HepG2 (cell line): ENCODE results near the gene C20orf144. TPM values are rescaled to one million over a fixed set of nuclear protein-coding genes. Genes with fewer than 3 reads are reported as not detected.

Source experiments
- ATAC-seq: fragments of 200-7000 bp; cut with Tn5 transposase; 3 replicates; pipeline ENCODE4 v1.9.1; 2020; ENCODE audit warnings: mild to moderate bottlenecking, moderate library complexity
- BruUV-seq: library from RNA; stranded (reverse); fragments of 400-500 nt; replicated peaks from 2 replicates; lab custom pipeline; 2021; lab: Mats Ljungman, UMichigan
- CTCF ChIA-PET: fragments of 300-600 bp; formaldehyde crosslinking; extraction: SDS; loops from one replicate; lab custom pipeline; 2021; ENCODE audit warnings: low total read pairs, inconsistent platforms, low intra/inter-chr PET ratio; lab: Yijun Ruan, JAX
- POLR2A ChIA-PET: fragments of 350-600 bp; sonication (Branson Sonifier 250); formaldehyde crosslinking; loops from one replicate; lab custom pipeline; 2020; ENCODE audit warnings: antibody characterized with exemption, inconsistent platforms; lab: Yijun Ruan, JAX
- DNase-seq: peaks from one replicate; pipeline ENCODE4 v3.0.0-alpha.2; 2015; ENCODE audit warnings: low spot score
- FAIRE-seq: peaks from 3 replicates; lab custom pipeline; 2011; peaks lifted over from hg19 to GRCh38; lab: Jason Lieb, UNC
- H2AFZ ChIP-seq: one replicate; pipeline ENCODE4 v1.6.1; 2011; ENCODE audit warnings: low read length, inconsistent platforms
- H3K27ac ChIP-seq: fragments of 300-600 bp; 3 replicates; pipeline ENCODE4 v1.8.0; 2011; ENCODE audit warnings: mixed run types, mild to moderate bottlenecking, mixed read lengths, low read length, inconsistent platforms; ENCODE audit not compliant: insufficient read depth; ENCODE audit errors: extremely low read length
- H3K27me3 ChIP-seq, 2 experiments: fragments of 200-600 bp in 1 of 2; 2 replicates in 1 of 2; 3 replicates in 1 of 2; pipeline versions ENCODE4 v1.6.0 to v1.8.0; 2011; ENCODE audit warnings: low read length in 2 of 2, mild to moderate bottlenecking in 2 of 2, moderate library complexity in 2 of 2, inconsistent platforms in 1 of 2; ENCODE audit not compliant: insufficient read depth in 2 of 2, control insufficient read depth in 1 of 2
- H3K36me3 ChIP-seq, 2 experiments: fragments of 200-600 bp in 1 of 2; replicated peaks in 1 of 2; 2 replicates in 1 of 2; 3 replicates in 1 of 2; pipeline versions ENCODE4 v1.5.1 to v1.8.0; 2011; ENCODE audit warnings: low read length in 2 of 2, inconsistent platforms in 1 of 2; ENCODE audit not compliant: insufficient read depth in 2 of 2, control insufficient read depth in 1 of 2
- H3K4me1 ChIP-seq: 2 replicates; pipeline ENCODE4 v1.5.1; 2012; ENCODE audit warnings: low read length, inconsistent platforms; ENCODE audit not compliant: insufficient read depth
- H3K4me2 ChIP-seq: 2 replicates; pipeline ENCODE4 v1.6.0; 2011; ENCODE audit warnings: low read depth, low read length, inconsistent platforms
- H3K4me3 ChIP-seq, 3 experiments: fragments of 200-600 bp in 1 of 3; sonication (generic), shearing (Covaris generic) in 1 of 3; replicated peaks in 1 of 3; 2 replicates each; pipeline ENCODE4 v1.5.1; 2011 to 2016; ENCODE audit warnings: low read length in 3 of 3, inconsistent platforms in 2 of 3, low read depth in 2 of 3, mild to moderate bottlenecking in 2 of 3, control low read depth in 1 of 3, mixed read lengths in 1 of 3; ENCODE audit not compliant: insufficient read depth in 1 of 3
- H3K79me2 ChIP-seq: one replicate; pipeline ENCODE4 v1.6.1; 2011; ENCODE audit warnings: low read length, inconsistent platforms; ENCODE audit not compliant: insufficient read depth
- H3K9ac ChIP-seq: 2 replicates; pipeline ENCODE4 v1.6.0; 2011; ENCODE audit warnings: mild to moderate bottlenecking, low read depth, low read length, inconsistent platforms; ENCODE audit not compliant: insufficient read depth
- H3K9me3 ChIP-seq: 2 replicates; pipeline ENCODE4 v1.5.1; 2012; ENCODE audit warnings: mild to moderate bottlenecking, low read length
- H4K20me1 ChIP-seq: 2 replicates; pipeline ENCODE4 v1.6.0; 2011; ENCODE audit warnings: inconsistent platforms, mild to moderate bottlenecking, low read length, moderate library complexity; ENCODE audit not compliant: insufficient read depth
- BORCS8-MEF2B ChIP-seq: sonication (generic); formaldehyde crosslinking; IDR thresholded peaks from 2 replicates; pipeline ENCODE4 v1.8.0; 2022; ENCODE audit warnings: mild to moderate bottlenecking, missing genetic modification reagents
- CREM ChIP-seq, 2 experiments: sonication (generic) in 1 of 2; formaldehyde crosslinking in 1 of 2; IDR thresholded peaks; 2 replicates each; pipeline versions ENCODE4 v1.4.0 to v1.6.1; 2016 to 2020; ENCODE audit warnings: antibody characterized with exemption in 1 of 2, mild to moderate bottlenecking in 1 of 2, missing genetic modification reagents in 1 of 2
- E2F5 ChIP-seq: sonication (generic); formaldehyde crosslinking; conservative IDR thresholded peaks from 2 replicates; pipeline ENCODE4 v1.4.0; 2020; ENCODE audit warnings: missing genetic modification reagents
- ELF3 ChIP-seq: IDR thresholded peaks from 2 replicates; pipeline ENCODE4 v1.6.1; 2016; ENCODE audit warnings: missing genetic modification reagents, missing compliant biosample characterization
- ERF ChIP-seq: IDR thresholded peaks from 2 replicates; pipeline ENCODE4 v1.6.1; 2018; ENCODE audit warnings: missing biosample characterization, missing genetic modification reagents
- FOXK2 ChIP-seq: fragments of 450-650 bp; IDR thresholded peaks from 2 replicates; pipeline ENCODE4 v1.6.1; 2016
- HMGA1 ChIP-seq: sonication (generic); formaldehyde crosslinking; conservative IDR thresholded peaks from 2 replicates; pipeline ENCODE4 v1.4.0; 2020; ENCODE audit warnings: missing genetic modification reagents
- MIXL1 ChIP-seq: IDR thresholded peaks from 2 replicates; pipeline ENCODE4 v1.6.1; 2016
- NR2F2 ChIP-seq: IDR thresholded peaks from 2 replicates; pipeline ENCODE4 v1.6.1; 2012; ENCODE audit warnings: low read depth, inconsistent platforms, borderline replicate concordance
- TBX2 ChIP-seq: sonication (generic); formaldehyde crosslinking; IDR thresholded peaks from 2 replicates; pipeline ENCODE4 v1.5.0; 2020; ENCODE audit warnings: missing genetic modification reagents, mild to moderate bottlenecking, borderline replicate concordance
- ZBTB7A ChIP-seq: sonication (generic); formaldehyde crosslinking; IDR thresholded peaks from 2 replicates; pipeline ENCODE4 v1.8.0; 2022; ENCODE audit warnings: mild to moderate bottlenecking, missing genetic modification reagents
- ZIK1 ChIP-seq: sonication (generic); formaldehyde crosslinking; IDR thresholded peaks from 2 replicates; pipeline ENCODE4 v1.5.0; 2020; ENCODE audit warnings: mild to moderate bottlenecking, low read depth, missing genetic modification reagents, borderline replicate concordance
- ZNF275 ChIP-seq: sonication (generic); formaldehyde crosslinking; IDR thresholded peaks from 2 replicates; pipeline ENCODE4 v1.8.0; 2022; ENCODE audit warnings: missing genetic modification reagents, mild to moderate bottlenecking, inconsistent platforms, borderline replicate concordance
- ZNF614 ChIP-seq: IDR thresholded peaks from 2 replicates; pipeline ENCODE4 v1.6.1; 2018; ENCODE audit warnings: missing biosample characterization, missing genetic modification reagents, inconsistent platforms, borderline replicate concordance
- ZNF691 ChIP-seq: sonication (generic); formaldehyde crosslinking; IDR thresholded peaks from 2 replicates; pipeline ENCODE4 v1.4.0; 2020; ENCODE audit warnings: missing genetic modification reagents, low read depth, mild to moderate bottlenecking, borderline replicate concordance
- ZNF788 ChIP-seq: sonication (generic); formaldehyde crosslinking; IDR thresholded peaks from 2 replicates; pipeline ENCODE4 v1.5.0; 2020; ENCODE audit warnings: mild to moderate bottlenecking, missing genetic modification reagents, borderline replicate concordance
- WGBS: methylation state at CpG from one replicate; pipeline ENCODE4 v1.1.6; 2017; ENCODE audit warnings: low lambda C conversion rate; 5-methylcytosine and 5-hydroxymethylcytosine counted together
- in situ Hi-C: cut with HindIII; loops from 2 replicates; pipeline ENCODE4 v1.10.0; 2017; ENCODE audit warnings: low pct_unique_long_range_greater_than_20kb; ENCODE audit not compliant: extremely low pct_ligation_motif_present
- intact Hi-C: fragments of 100-400 bp; cut with micrococcal nuclease; formaldehyde crosslinking; loops from one replicate; pipeline ENCODE4 v1.10.0; 2022; ENCODE audit not compliant: unreplicated experiment
- polyA plus RNA-seq, 8 experiments: library from polyadenylated mRNA; depleted of rRNA in 3 of 8; stranded (reverse) in 7 of 8; unstranded in 1 of 8; fragments of >200 nt; fragmentation: Illumina TruSeq in 4 of 8; extraction: Trizol in 4 of 8; gene quantifications; 2 replicates each; pipeline versions ENCODE4 v1.2.1 to v1.2.3, GENCODE V29; 2011 to 2016; ENCODE audit warnings: low read depth in 4 of 8, missing spikeins in 1 of 8, mixed read lengths in 1 of 8; ENCODE audit not compliant: insufficient read depth in 1 of 8
- total RNA-seq, 5 experiments: library from RNA; depleted of rRNA; stranded (reverse); fragments of >200 nt; fragmentation: Illumina TruSeq; extraction: Trizol; gene quantifications; 2 replicates each; pipeline ENCODE4 v1.2.3, GENCODE V29; 2016; ENCODE audit warnings: low read depth in 1 of 5

C20orf144 gene
- total and polyA plus RNA-seq, 2 of the 13 experiments (the other 11 are each of a cell fraction or from before 2014, with no cell fraction given): 0.09 to 0.16 TPM

GRCh38 chr20:33701629-33702450 lies 39.7 kb downstream of the C20orf144 start:
- peak overlapping the region; percentile 4 for H2AFZ ChIP-seq
- H3K4me3 ChIP-seq: peak overlapping the region in 2 of 3 experiments; percentile 18 to 39; a peak in 1 of 6 replicates
- 32% methylated on average over 22 of the region's 27 CpGs for WGBS
- H3K4me2 ChIP-seq: peak overlapping the region; percentile 68
- no peaks in the 10 kb centered on the region for H3K36me3 ChIP-seq
- FAIRE-seq (peak; percentile 83), DNase-seq (peak; percentile 94), ATAC-seq (peak; percentile 84)
- no peaks in the 10 kb centered on the region for H3K27me3 ChIP-seq
- ChIA-PET CTCF (interaction anchor here (1.3 kb wide), 1 partner anchor 31 kb away, joined by 4 read pairs; no protein-coding TSS in a partner anchor), POLR2A (no interaction called here)
- no peaks in the 10 kb centered on the region for H4K20me1 ChIP-seq
- peak overlapping the region; percentile 31 for H3K9ac ChIP-seq
- H3K4me1 ChIP-seq: peaks cover 46% of the 10 kb centered on the region
- H3K79me2 ChIP-seq: no peaks in the 10 kb centered on the region
- peak overlapping the region; percentile 65 for H3K27ac ChIP-seq
- no TSS peak for BruUV-seq
- in situ Hi-C loops: no loop called here
- intact Hi-C loops: loop anchor here (2.0 kb wide), 1 partner anchor 15 kb away; the partner anchor contains the start of gene E2F1
- H3K9me3 ChIP-seq: no peaks in the 10 kb centered on the region
- TF ChIP-seq ELF3 (CRISPR knock-in tag): peak; percentile 68
- no peak for TF ChIP-seq E2F5
- TF ChIP-seq HMGA1: no peak
- peak; percentile 92 for TF ChIP-seq NR2F2
- peak; percentile 66; the same call in 1 of the 2 replicates for TF ChIP-seq MIXL1
- TF ChIP-seq BORCS8-MEF2B (CRISPR knock-in tag): peak; percentile 64
- TF ChIP-seq ZIK1: no peak
- peak; percentile 96 for TF ChIP-seq ZNF614 (CRISPR knock-in tag)
- TF ChIP-seq ZNF788: peak; percentile 92; the same call in 1 of the 2 replicates
- peak; percentile 81 for TF ChIP-seq CREM (IDR thresholded peaks at IDR 0.05)
- no peak for TF ChIP-seq CREM (CRISPR knock-in tag; IDR thresholded peaks at IDR 0.05)
- TF ChIP-seq ZBTB7A (CRISPR knock-in tag): peak; percentile 99
- peak; percentile 80; the same call in 1 of the 2 replicates for TF ChIP-seq ZNF691 (CRISPR knock-in tag)
- peak; percentile 48; the same call in 1 of the 2 replicates for TF ChIP-seq FOXK2
- peak; percentile 75; the same call in 1 of the 2 replicates for TF ChIP-seq ZNF275 (CRISPR knock-in tag)
- peak; percentile 81; the same call in 1 of the 2 replicates for TF ChIP-seq TBX2 (CRISPR knock-in tag)
- TF ChIP-seq ERF: peak; percentile 82
